Calu3 (cell line): ENCODE data around the gene HOXC10. TPM values are rescaled to one million over a fixed set of nuclear protein-coding genes. Genes with fewer than 3 reads are reported as not detected.

Experiments used
- BruUV-seq: library from RNA; stranded (reverse); fragments of 400-500 nt; replicated peaks from 2 replicates; lab custom pipeline; 2021; lab: Mats Ljungman, UMichigan
- CTCF ChIA-PET: fragments of 300-600 bp; sonication (Branson Sonifier 250); formaldehyde crosslinking; loops from one replicate; lab custom pipeline; 2022; ENCODE audit warnings: antibody characterized with exemption; lab: Charles Lee
- DNase-seq: peaks from one replicate; pipeline ENCODE4 v3.0.0; 2022
- H3K27ac Mint-ChIP-seq: one replicate; pipeline ENCODE4 v1.8.0; 2022; ENCODE audit warnings: mixed read lengths; ENCODE audit not compliant: unreplicated experiment
- H3K27me3 Mint-ChIP-seq: one replicate; pipeline ENCODE4 v1.8.0; 2022; ENCODE audit warnings: mixed read lengths; ENCODE audit not compliant: unreplicated experiment
- H3K36me3 Mint-ChIP-seq: one replicate; pipeline ENCODE4 v1.8.0; 2022; ENCODE audit warnings: mild to moderate bottlenecking, moderate library complexity, mixed read lengths; ENCODE audit not compliant: insufficient read depth, unreplicated experiment
- H3K4me1 Mint-ChIP-seq: one replicate; pipeline ENCODE4 v1.8.0; 2022; ENCODE audit warnings: mild to moderate bottlenecking, low read depth, mixed read lengths; ENCODE audit not compliant: unreplicated experiment
- H3K4me3 Mint-ChIP-seq: one replicate; pipeline ENCODE4 v1.8.0; 2022; ENCODE audit warnings: mild to moderate bottlenecking, low read depth, moderate library complexity, mixed read lengths; ENCODE audit not compliant: unreplicated experiment
- H3K9me3 Mint-ChIP-seq: one replicate; pipeline ENCODE4 v1.8.0; 2022; ENCODE audit warnings: low read depth, mixed read lengths; ENCODE audit not compliant: unreplicated experiment
- CTCF ChIP-seq: fragments of 200-600 bp; IDR thresholded peaks from one replicate; pipeline ENCODE4 v1.8.0; 2022; ENCODE audit warnings: antibody characterized with exemption; ENCODE audit not compliant: unreplicated experiment
- intact Hi-C: fragments of 100-400 bp; cut with micrococcal nuclease; formaldehyde crosslinking; loops from one replicate; pipeline ENCODE4 v1.10.0; 2022; ENCODE audit not compliant: unreplicated experiment
- total RNA-seq: library from RNA; stranded (reverse); gene quantifications from 2 replicates; pipeline ENCODE4 v1.2.3, GENCODE V29; 2022

HOXC10 gene
- total RNA-seq, 1 experiment from 2014 or later, result 0.71 TPM

- Mint-ChIP-seq H3K4me3 (no peak overlapping the region), H3K27me3 (peaks cover 89% of the 10 kb centered on the region), H3K36me3 (peaks cover 17% of the 10 kb centered on the region), H3K9me3 (no peaks in the 10 kb centered on the region), H3K27ac (no peak overlapping the region), H3K4me1 (peaks cover 8% of the 10 kb centered on the region)
- TF ChIP-seq CTCF, result no peak
- DNase-seq, result no peak
- CTCF ChIA-PET, result interaction anchor here (0.6 to 2.0 kb wide), 3 partner anchors 189 to 205 kb away, joined by 3 to 9 read pairs (median 5); no protein-coding TSS in a partner anchor
- no TSS peak for BruUV-seq
- intact Hi-C loops, result no loop called here
These were observed 18.0 kb downstream of the HOXC10 start for GRCh38 chr12:54002915-54003389.

GRCh38 chr12:54003625-54004024 is 18.7 kb downstream of the HOXC10 start:
- peaks cover 8% of the 10 kb centered on the region for H3K4me1 Mint-ChIP-seq
- peaks cover 17% of the 10 kb centered on the region for H3K36me3 Mint-ChIP-seq
- H3K4me3 Mint-ChIP-seq, result no peak overlapping the region
- CTCF ChIA-PET, result interaction anchor here (0.6 to 2.0 kb wide), 3 partner anchors 18 to 198 kb away, joined by 3 to 9 read pairs (median 3); partner anchors contain the start of gene HOXC10
- peaks cover 89% of the 10 kb centered on the region for H3K27me3 Mint-ChIP-seq
- BruUV-seq, result no TSS peak
- no peak for TF ChIP-seq CTCF
- no peak for DNase-seq
- H3K9me3 Mint-ChIP-seq, result no peaks in the 10 kb centered on the region
- intact Hi-C loops, result no loop called here
- no peak overlapping the region for H3K27ac Mint-ChIP-seq

GRCh38 chr12:54004063-54004840 is 19.3 kb downstream of the HOXC10 start:
- Mint-ChIP-seq H3K4me3 (no peak overlapping the region), H3K36me3 (peaks cover 17% of the 10 kb centered on the region), H3K9me3 (no peaks in the 10 kb centered on the region), H3K27me3 (peaks cover 89% of the 10 kb centered on the region), H3K4me1 (peaks cover 8% of the 10 kb centered on the region), H3K27ac (no peak overlapping the region)
- DNase-seq, result no peak
- intact Hi-C loops, result no loop called here
- BruUV-seq, result no TSS peak
- TF ChIP-seq CTCF, result no peak
- CTCF ChIA-PET, result interaction anchor here (1.1 to 2.7 kb wide), 3 partner anchors 19 to 202 kb away, joined by 3 to 25 read pairs (median 9); partner anchors contain the start of gene HOXC10

- Mint-ChIP-seq H3K36me3 (peaks cover 12% of the 10 kb centered on the region), H3K4me1 (peaks cover 8% of the 10 kb centered on the region), H3K9me3 (no peaks in the 10 kb centered on the region), H3K4me3 (no peak overlapping the region), H3K27me3 (peaks cover 97% of the 10 kb centered on the region), H3K27ac (no peak overlapping the region)
- CTCF ChIA-PET, result interaction anchor here (2.0 to 2.7 kb wide), 4 partner anchors 187 to 202 kb away, joined by 9 to 45 read pairs (median 19); no protein-coding TSS in a partner anchor
- intact Hi-C loops, result no loop called here
- DNase-seq, result no peak
- no peak for TF ChIP-seq CTCF
- BruUV-seq, result no TSS peak
These were observed 20.0 kb downstream of the HOXC10 start for GRCh38 chr12:54004841-54005530.
